Activated CD4-positive, alpha-beta memory T cell treated with anti-CD3 and anti-CD28 coated beads, Interleukin-2, amount 10 ng/mL, durations not matched to agents 7 days and 5 days (primary cell): ENCODE data around the gene TLX2. TPM values are rescaled to one million over a fixed set of nuclear protein-coding genes. Genes with fewer than 3 reads are reported as not detected.
A peak's percentile ranks its signal among the peaks of the same experiment; 100 is the strongest.
"Not testable (repeated sequence)": the region's sequence is repeated elsewhere in the genome, so short reads cannot be mapped to it uniquely, and the experiment has no call there.

ENCODE experiments used
- CTCF ChIA-PET: fragments of 350-600 bp; sonication (Branson Sonifier 250); formaldehyde crosslinking; loops from one replicate; lab custom pipeline; 2021; ENCODE audit warnings: antibody characterized with exemption, inconsistent platforms; lab: Charles Lee
- POLR2A ChIA-PET: fragments of 350-600 bp; sonication (Branson Sonifier 250); formaldehyde crosslinking; loops from one replicate; lab custom pipeline; 2021; ENCODE audit warnings: antibody characterized with exemption; lab: Charles Lee
- DNase-seq: peaks from one replicate; pipeline ENCODE4 v3.0.0-alpha.2; 2020
- H3K27ac Mint-ChIP-seq: one replicate; pipeline ENCODE4 v1.8.0; 2021; ENCODE audit warnings: mild to moderate bottlenecking, mixed read lengths
- H3K27me3 Mint-ChIP-seq: one replicate; pipeline ENCODE4 v1.8.0; 2021; ENCODE audit warnings: mixed read lengths
- H3K36me3 Mint-ChIP-seq: one replicate; pipeline ENCODE4 v1.8.0; 2021; ENCODE audit warnings: low read depth, mixed read lengths
- H3K4me1 Mint-ChIP-seq: one replicate; pipeline ENCODE4 v1.8.0; 2021; ENCODE audit warnings: mixed read lengths
- H3K4me3 Mint-ChIP-seq: one replicate; pipeline ENCODE4 v1.8.0; 2021; ENCODE audit warnings: mild to moderate bottlenecking, mixed read lengths
- H3K9me3 Mint-ChIP-seq: one replicate; pipeline ENCODE4 v1.8.0; 2021; ENCODE audit warnings: mixed read lengths
- total RNA-seq, 2 experiments: library from RNA; stranded (reverse); gene quantifications; one replicate each; pipeline ENCODE4 v1.2.3, GENCODE V29; 2021

The TLX2 gene
- total RNA-seq: 1 to 10 TPM; 2.6 to 3.3 TPM

GRCh38 chr2:74514368-74515270 is at the start of gene TLX2:
TSS of gene TLX2 (plus strand) at chr2:74514450. CDS start at chr2:74514807, 357 bp downstream.
- CTCF ChIA-PET: no interaction called here
- DNase-seq: peak; percentile 28

GRCh38 chr2:74470742-74471141 is 43.5 kb upstream of the TLX2 start:
- ChIA-PET POLR2A (interaction anchor here (2.0 to 4.0 kb wide), 4 partner anchors 11 to 28 kb away, joined by 5 to 81 read pairs (median 24); partner anchors contain the start of genes CCDC142, LBX2, TTC31 and WBP1), CTCF (interaction anchor here (0.6 to 2.9 kb wide), 6 partner anchors 12 to 115 kb away, joined by 3 to 34 read pairs (median 4); partner anchors contain the start of genes CCDC142, INO80B, TTC31 and WBP1)
- not testable (repeated sequence) for DNase-seq, H3K9me3 Mint-ChIP-seq, H3K27me3 Mint-ChIP-seq
- H3K4me1 Mint-ChIP-seq: peaks cover 43% of the 10 kb centered on the region
- H3K27ac Mint-ChIP-seq: peak overlapping the region; percentile 83
- H3K36me3 Mint-ChIP-seq: peaks cover 39% of the 10 kb centered on the region
- peak overlapping the region; percentile 60 for H3K4me3 Mint-ChIP-seq

More at GRCh38 chr2:74514368-74515270, at the start of gene TLX2:
- Mint-ChIP-seq H3K36me3 (peaks cover 10% of the 10 kb centered on the region), H3K4me3 (peak within 1 kb of the TSS; percentile 79), H3K9me3 (no peaks in the 10 kb centered on the region), H3K4me1 (peaks cover 43% of the 10 kb centered on the region), H3K27me3 (peaks cover 76% of the 10 kb centered on the region), H3K27ac (no peak within 1 kb of the TSS)
- POLR2A ChIA-PET: interaction anchor here (1.1 to 6.9 kb wide), 7 partner anchors 10 to 69 kb away, joined by 3 to 64 read pairs (median 18); partner anchors contain the start of genes AUP1, CCDC142, DQX1 and HTRA2

- peaks cover 39% of the 10 kb centered on the region for H3K36me3 Mint-ChIP-seq
- ChIA-PET CTCF (interaction anchor here (0.6 to 2.9 kb wide), 8 partner anchors 11 to 117 kb away, joined by 3 to 34 read pairs (median 4); partner anchors contain the start of genes CCDC142, INO80B, TTC31 and WBP1), POLR2A (interaction anchor here (1.2 to 4.0 kb wide), 8 partner anchors 10 to 264 kb away, joined by 3 to 81 read pairs (median 11); partner anchors contain the start of genes AUP1, CCDC142, HTRA2 and LBX2)
- peak overlapping the region; percentile 97 for H3K4me3 Mint-ChIP-seq
- H3K27ac Mint-ChIP-seq: peak overlapping the region; percentile 98
- H3K9me3 Mint-ChIP-seq: no peaks in the 10 kb centered on the region
- peaks cover 39% of the 10 kb centered on the region for H3K4me1 Mint-ChIP-seq
- no peak for DNase-seq
- H3K27me3 Mint-ChIP-seq: no peaks in the 10 kb centered on the region
Observed at GRCh38 chr2:74471332-74472065, 42.8 kb upstream of the TLX2 start.

- H3K36me3 Mint-ChIP-seq: peaks cover 44% of the 10 kb centered on the region
- POLR2A ChIA-PET: interaction anchor here (0.7 to 4.0 kb wide), 21 partner anchors 7 to 644 kb away, joined by 3 to 81 read pairs (median 4); partner anchors contain the start of genes AUP1, CCDC142, DQX1 and HTRA2
- no peaks in the 10 kb centered on the region for H3K9me3 Mint-ChIP-seq
- H3K27ac Mint-ChIP-seq: peak within 1 kb of the TSS; percentile 98
- peak; percentile 97 for DNase-seq
- peak within 1 kb of the TSS; percentile 97 for H3K4me3 Mint-ChIP-seq
- CTCF ChIA-PET: interaction anchor here (0.7 to 2.9 kb wide), 13 partner anchors 10 to 116 kb away, joined by 3 to 34 read pairs (median 5); partner anchors contain the start of genes AUP1, CCDC142, DQX1 and HTRA2
- H3K4me1 Mint-ChIP-seq: peaks cover 36% of the 10 kb centered on the region
- no peaks in the 10 kb centered on the region for H3K27me3 Mint-ChIP-seq
Observed at GRCh38 chr2:74472086-74472944, 41.9 kb upstream of the TLX2 start, which contains the start of gene MRPL53. TSS of gene MRPL53 (minus strand) at chr2:74472680. CDS start at chr2:74472660, 20 bp downstream.

GRCh38 chr2:74472945-74473258 is 41.3 kb upstream of the TLX2 start:
- Mint-ChIP-seq H3K9me3 (no peaks in the 10 kb centered on the region), H3K4me1 (peaks cover 38% of the 10 kb centered on the region), H3K36me3 (peaks cover 47% of the 10 kb centered on the region), H3K27ac (peak overlapping the region; percentile 98), H3K4me3 (peak overlapping the region; percentile 97), H3K27me3 (no peaks in the 10 kb centered on the region)
- DNase-seq: no peak
- ChIA-PET CTCF (interaction anchor here (0.8 to 2.9 kb wide), 10 partner anchors 10 to 116 kb away, joined by 3 to 34 read pairs (median 6); partner anchors contain the start of genes AUP1, CCDC142, DQX1 and HTRA2), POLR2A (interaction anchor here (0.7 to 4.0 kb wide), 20 partner anchors 8 to 644 kb away, joined by 3 to 81 read pairs (median 4); partner anchors contain the start of genes AUP1, CCDC142, DQX1 and HTRA2)

- Mint-ChIP-seq H3K4me1 (peaks cover 44% of the 10 kb centered on the region), H3K27ac (peak overlapping the region; percentile 31), H3K4me3 (no peak overlapping the region), H3K9me3 (no peaks in the 10 kb centered on the region), H3K27me3 (no peaks in the 10 kb centered on the region), H3K36me3 (peaks cover 52% of the 10 kb centered on the region)
- ChIA-PET POLR2A (interaction anchor here (1.2 to 4.0 kb wide), 4 partner anchors 7 to 55 kb away, joined by 3 to 81 read pairs (median 8); partner anchors contain the start of genes AUP1, CCDC142, HTRA2 and TTC31), CTCF (interaction anchor here (0.9 to 1.7 kb wide), 3 partner anchors 9 to 92 kb away, joined by 3 to 8 read pairs (median 3); partner anchors contain the start of genes CCDC142, TTC31 and WBP1)
- no peak for DNase-seq
Observed at GRCh38 chr2:74474481-74474880, 39.8 kb upstream of the TLX2 start.

- ChIA-PET POLR2A (interaction anchor here (1.2 to 4.0 kb wide), 5 partner anchors 7 to 55 kb away, joined by 3 to 81 read pairs (median 6); partner anchors contain the start of genes AUP1, CCDC142, HTRA2 and INO80B), CTCF (interaction anchor here (0.9 to 1.7 kb wide), 5 partner anchors 9 to 91 kb away, joined by 3 to 8 read pairs (median 3); partner anchors contain the start of genes CCDC142, DQX1, TTC31 and WBP1)
- Mint-ChIP-seq H3K27ac (peak overlapping the region; percentile 50), H3K36me3 (peaks cover 53% of the 10 kb centered on the region), H3K4me1 (peaks cover 44% of the 10 kb centered on the region), H3K27me3 (no peaks in the 10 kb centered on the region), H3K9me3 (no peaks in the 10 kb centered on the region), H3K4me3 (no peak overlapping the region)
- DNase-seq: no peak
Observed at GRCh38 chr2:74474899-74475298, 39.4 kb upstream of the TLX2 start.

GRCh38 chr2:74481431-74481830 is 32.8 kb upstream of the TLX2 start:
- DNase-seq: no peak
- POLR2A ChIA-PET: interaction anchor here (0.9 to 4.7 kb wide), 15 partner anchors 9 to 106 kb away, joined by 3 to 103 read pairs (median 20); partner anchors contain the start of genes AUP1, HTRA2, INO80B and LBX2
- H3K4me1 Mint-ChIP-seq: peaks cover 49% of the 10 kb centered on the region
- peaks cover 42% of the 10 kb centered on the region for H3K36me3 Mint-ChIP-seq
- peak overlapping the region; percentile 49 for H3K27ac Mint-ChIP-seq
- H3K27me3 Mint-ChIP-seq: no peaks in the 10 kb centered on the region
- H3K4me3 Mint-ChIP-seq: peak overlapping the region; percentile 99
- CTCF ChIA-PET: interaction anchor here (1.5 to 8.2 kb wide), 11 partner anchors 9 to 106 kb away, joined by 5 to 107 read pairs (median 9); partner anchors contain the start of genes AUP1, C2orf81, DQX1 and HTRA2
- no peaks in the 10 kb centered on the region for H3K9me3 Mint-ChIP-seq

- no peaks in the 10 kb centered on the region for H3K27me3 Mint-ChIP-seq
- ChIA-PET POLR2A (interaction anchor here (0.6 to 4.7 kb wide), 25 partner anchors 9 to 362 kb away, joined by 3 to 103 read pairs (median 9); partner anchors contain the start of genes AUP1, DOK1, DQX1 and HTRA2), CTCF (interaction anchor here (0.8 to 8.2 kb wide), 22 partner anchors 8 to 475 kb away, joined by 3 to 107 read pairs (median 7); partner anchors contain the start of genes AUP1, C2orf81, DQX1 and HTRA2)
- H3K4me1 Mint-ChIP-seq: peaks cover 51% of the 10 kb centered on the region
- H3K36me3 Mint-ChIP-seq: peaks cover 43% of the 10 kb centered on the region
- no peaks in the 10 kb centered on the region for H3K9me3 Mint-ChIP-seq
- peak overlapping the region; percentile 99 for H3K4me3 Mint-ChIP-seq
- peak; percentile 62 for DNase-seq
- peak overlapping the region; percentile 98 for H3K27ac Mint-ChIP-seq
Observed at GRCh38 chr2:74481961-74482800, 32.1 kb upstream of the TLX2 start.
